Endometrium (tissue), 2 donors: ENCODE measurements around the gene FAAH2.
"Not testable (repeated sequence)": the region's sequence is repeated elsewhere in the genome, so short reads cannot be mapped to it uniquely, and the experiment has no call there.

ENCODE experiments used
- FAIRE-seq: peaks from 2 replicates; lab custom pipeline; 2012; peaks lifted over from hg19 to GRCh38; lab: Jason Lieb, UNC
- donor health status: control.
- donor health status: control.

FAAH2 gene, protein sequence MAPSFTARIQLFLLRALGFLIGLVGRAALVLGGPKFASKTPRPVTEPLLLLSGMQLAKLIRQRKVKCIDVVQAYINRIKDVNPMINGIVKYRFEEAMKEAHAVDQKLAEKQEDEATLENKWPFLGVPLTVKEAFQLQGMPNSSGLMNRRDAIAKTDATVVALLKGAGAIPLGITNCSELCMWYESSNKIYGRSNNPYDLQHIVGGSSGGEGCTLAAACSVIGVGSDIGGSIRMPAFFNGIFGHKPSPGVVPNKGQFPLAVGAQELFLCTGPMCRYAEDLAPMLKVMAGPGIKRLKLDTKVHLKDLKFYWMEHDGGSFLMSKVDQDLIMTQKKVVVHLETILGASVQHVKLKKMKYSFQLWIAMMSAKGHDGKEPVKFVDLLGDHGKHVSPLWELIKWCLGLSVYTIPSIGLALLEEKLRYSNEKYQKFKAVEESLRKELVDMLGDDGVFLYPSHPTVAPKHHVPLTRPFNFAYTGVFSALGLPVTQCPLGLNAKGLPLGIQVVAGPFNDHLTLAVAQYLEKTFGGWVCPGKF

DNA sequence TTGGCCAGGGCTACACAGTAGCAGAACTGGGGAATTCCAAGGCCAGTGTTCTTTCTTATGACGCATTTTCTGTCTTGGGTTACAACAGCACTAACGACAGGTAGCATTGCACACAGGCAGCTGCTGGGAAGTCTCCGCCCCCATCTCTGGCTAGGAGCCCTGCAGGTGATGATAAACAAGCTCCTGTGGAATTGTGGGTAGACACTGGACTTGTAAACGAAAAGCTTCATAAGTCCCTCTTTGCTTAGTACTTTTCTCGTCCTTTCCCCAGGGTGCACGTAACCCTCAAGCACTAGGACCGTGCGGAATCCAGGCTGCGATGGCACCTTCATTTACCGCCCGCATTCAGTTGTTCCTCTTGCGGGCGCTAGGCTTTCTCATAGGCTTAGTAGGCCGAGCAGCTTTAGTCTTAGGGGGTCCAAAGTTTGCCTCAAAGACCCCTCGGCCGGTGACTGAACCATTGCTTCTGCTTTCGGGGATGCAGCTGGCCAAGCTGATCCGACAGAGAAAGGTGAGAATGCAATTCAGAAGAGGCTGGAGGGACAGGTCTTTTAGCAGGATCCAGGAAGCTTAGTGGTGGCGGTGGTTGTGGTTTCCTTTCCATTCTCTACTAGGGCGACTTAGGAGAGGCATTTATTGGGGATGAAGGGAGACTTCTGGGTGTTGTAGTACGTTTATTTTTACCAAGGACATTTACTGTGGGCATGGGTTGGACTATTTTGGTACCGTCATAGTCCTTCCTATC lies at the start of gene FAAH2:
FAAH2 (plus strand) TSS at position 200 of the 745 bp plus-strand sequence; CDS start at position 320, 120 bp downstream.
- no peak for FAIRE-seq

DNA sequence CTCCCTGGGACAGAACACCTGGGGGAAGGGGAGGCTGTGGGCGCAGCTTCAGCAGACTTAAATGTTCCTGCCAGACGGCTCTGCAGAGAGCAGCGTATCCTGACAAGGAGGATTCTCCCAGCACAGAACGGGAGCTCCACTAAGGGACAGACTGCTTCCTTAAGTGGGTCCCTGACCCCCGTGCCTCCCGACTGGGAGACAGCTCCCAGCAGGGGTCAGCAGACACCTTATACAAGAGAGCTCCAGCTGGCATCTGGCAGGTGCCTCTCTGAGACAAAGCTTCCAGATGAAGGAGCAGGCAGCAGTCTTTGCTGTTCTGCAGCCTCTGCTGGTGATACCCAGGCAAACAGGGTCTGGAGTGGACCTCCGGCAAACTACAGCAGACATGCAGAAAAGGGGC lies 44.5 kb upstream of the FAAH2 start:
- FAIRE-seq = no peak

DNA sequence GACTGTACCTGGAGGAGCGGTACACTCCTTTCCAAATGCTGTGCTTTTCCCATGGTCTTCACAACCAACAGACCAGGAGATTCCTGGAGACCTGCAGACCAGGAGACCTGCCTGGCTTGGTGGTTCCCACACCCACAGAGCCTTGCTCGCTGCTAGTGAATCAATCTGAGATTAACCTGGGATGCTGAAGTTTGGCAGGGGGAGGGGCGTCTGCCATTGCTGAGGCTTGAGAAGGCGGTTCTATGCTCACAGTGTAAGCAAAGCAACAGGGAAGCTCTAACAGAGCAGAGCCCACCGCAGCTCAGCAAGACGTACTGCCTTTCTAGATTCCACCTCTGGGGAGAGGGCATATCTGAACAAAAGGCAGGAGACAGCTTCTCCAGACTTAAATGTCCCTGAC lies 34.5 kb upstream of the FAAH2 start:
- FAIRE-seq = no peak

DNA sequence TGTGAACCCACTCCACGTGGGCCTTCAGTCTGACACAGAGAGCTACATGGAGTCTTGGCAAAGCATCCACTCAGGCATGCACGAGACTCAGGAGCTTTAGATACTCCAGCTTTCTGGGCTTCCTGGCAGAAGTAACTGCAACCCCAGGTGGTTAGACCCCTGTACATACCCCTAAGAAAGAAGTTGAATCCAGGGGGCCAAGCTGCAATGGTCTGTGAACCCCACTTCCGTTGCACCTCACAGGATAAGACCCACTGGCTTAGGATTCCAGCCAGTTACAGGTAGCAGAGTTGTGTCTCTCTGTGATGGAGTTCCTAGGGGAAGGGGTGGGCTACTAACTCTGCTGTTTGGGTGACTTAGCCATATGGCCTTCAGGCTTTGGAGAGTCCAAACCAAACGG lies 21.4 kb upstream of the FAAH2 start:
- FAIRE-seq = no peak

DNA sequence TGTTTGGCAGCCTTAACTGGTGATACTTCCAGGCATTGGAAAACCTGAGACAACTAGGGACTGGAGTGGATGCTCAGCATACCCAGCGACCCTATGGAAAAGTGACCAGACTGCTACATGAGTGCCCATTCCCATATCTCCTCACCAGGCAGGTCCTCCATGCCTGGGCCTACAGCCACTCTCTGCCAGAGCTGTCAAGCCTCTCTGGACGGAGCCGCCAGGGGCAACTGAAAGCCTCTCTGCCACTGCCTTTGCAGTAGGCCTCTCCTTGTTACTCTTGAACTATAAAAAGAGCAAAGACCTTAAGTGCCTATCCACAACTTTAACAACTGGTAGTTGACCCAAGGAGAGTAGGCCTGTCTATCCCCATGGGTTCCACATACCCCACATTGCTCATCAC lies 20.2 kb upstream of the FAAH2 start:
- no peak for FAIRE-seq

DNA sequence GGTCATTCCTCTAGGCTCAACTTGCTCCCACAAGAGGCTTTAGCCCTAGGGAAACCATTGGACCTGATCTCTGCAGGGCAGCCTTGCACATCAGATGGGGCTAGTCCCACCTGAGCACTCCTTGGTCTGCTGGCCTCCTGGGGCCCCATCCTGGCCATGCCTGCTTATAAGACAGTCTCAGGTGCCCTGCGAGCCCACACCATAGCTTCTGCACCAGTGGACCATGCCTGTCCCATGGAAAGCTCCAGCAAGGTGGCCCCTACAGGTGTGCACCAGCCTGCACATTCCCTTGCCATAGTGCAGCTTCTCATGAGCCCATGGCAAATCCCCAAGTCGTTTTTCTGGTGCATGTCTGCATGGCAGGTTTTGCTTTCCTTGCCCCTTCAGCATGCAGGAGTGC lies 19.6 kb upstream of the FAAH2 start:
- FAIRE-seq = no peak

DNA sequence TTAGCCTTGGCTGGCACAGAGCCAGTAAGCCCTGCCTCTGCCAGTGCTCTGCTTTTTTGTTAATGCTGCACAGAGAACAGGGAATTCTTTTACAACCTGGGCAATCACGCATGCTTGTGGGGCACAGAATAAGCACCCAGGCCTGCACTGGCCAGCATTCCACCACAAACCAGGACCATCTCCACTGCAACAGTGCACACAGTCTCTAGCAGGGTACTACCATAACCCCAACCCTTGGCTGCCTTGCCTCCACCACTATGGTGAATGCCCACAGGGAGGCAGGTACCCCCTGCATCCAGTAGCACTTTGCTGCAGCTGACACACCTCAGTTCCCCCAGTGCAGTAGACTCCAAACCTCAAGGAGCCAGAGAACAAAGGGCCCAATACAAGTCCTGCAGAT lies 19.2 kb upstream of the FAAH2 start:
- FAIRE-seq = no peak

DNA sequence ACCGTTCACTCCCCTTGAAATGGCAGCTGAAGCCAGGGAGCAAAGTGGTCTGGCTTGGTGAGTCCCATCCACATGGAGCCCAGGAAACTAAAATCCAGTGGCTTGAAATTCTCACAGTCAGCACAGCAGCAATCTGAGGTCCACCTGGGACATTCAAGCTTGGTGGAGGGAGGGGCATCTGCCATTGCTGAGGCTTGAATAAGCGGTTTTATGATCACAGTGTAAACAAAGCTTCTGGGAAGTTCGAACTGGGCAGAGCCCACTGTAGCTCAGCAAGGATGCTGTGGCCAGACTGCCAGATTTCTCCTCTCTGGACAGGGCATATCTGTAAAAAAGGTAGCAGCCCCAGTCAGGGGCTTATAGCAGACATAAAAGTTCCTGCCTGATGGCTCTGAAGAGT lies 15.5 kb upstream of the FAAH2 start:
- FAIRE-seq = no peak

DNA sequence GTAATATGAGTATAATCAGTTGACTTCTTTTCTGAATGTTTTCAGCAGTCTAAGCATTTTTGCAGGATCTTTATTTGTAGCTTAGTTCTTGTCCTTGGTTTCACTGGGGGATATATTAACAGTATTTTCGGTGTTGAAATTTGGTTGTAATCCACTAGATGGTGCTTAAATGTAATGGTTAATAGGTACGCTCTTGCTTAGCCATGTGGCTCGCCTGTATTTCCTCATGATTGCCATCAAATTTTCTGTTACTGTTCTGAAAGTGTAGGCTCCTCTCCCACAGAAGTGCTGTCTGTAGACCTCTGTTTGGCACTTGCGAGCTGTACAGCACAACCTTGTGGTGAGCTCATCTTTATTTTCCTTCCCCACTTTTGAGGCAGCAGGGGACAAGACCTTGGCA lies 3.9 kb upstream of the FAAH2 start:
- FAIRE-seq = no peak

DNA sequence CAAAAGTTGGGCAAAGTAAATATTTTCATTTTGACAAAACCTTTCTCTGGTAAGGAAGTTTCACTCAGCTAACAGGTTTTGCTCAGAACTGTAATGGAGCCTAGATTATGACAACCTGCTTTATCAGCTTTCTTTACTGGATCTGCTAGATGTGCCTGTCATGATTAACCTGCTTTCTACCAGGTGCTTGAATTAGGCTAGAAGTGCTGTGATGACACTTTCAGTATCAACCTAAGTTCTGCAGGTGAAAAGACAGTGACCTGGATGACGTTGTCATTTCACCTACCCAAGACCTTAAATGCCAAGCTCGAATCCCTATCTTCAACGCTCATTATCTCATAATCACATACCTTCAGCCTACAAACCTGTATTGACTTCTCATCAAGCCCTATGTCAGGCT lies 1.5 kb upstream of the FAAH2 start:
- no peak for FAIRE-seq

DNA sequence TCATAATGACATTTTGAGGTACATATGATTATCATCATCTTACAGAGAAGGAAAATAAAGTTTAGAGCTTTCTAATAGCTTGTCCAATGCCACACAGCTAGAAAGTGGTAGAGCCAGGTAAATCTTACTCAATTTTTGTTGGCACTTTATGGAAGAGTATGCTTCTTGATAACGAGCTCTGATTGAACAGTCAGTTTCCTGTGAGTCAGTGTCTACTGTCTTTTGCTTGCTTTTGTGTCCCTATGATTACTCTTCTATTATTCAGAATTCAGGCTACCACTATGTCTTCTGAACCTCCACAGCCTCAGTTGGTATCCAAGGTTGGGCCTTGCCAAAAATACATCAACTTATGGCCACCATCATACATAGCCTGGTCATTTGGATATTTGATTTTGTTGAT lies 2.6 kb downstream of the FAAH2 start:
- no peak for FAIRE-seq

DNA sequence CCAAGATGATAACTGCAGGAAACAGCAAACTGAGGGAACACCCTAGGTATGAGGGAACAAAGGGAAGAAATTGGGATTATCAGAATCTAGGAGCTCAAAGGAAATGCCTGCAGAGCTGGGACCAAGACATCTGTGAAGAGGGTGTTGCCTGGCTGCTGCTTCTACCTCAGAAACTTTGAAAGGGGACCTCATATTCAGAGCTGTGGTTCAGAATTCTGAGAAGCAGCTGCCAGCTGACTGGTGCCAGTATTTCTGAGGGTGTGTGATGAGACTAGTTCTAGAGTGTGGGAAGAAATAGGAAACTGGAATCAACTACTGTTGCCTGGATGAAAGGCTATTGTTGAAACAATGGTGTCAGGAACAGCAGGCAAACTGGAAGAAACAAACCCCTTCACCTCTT lies 8.5 kb downstream of the FAAH2 start:
- no peak for FAIRE-seq

DNA sequence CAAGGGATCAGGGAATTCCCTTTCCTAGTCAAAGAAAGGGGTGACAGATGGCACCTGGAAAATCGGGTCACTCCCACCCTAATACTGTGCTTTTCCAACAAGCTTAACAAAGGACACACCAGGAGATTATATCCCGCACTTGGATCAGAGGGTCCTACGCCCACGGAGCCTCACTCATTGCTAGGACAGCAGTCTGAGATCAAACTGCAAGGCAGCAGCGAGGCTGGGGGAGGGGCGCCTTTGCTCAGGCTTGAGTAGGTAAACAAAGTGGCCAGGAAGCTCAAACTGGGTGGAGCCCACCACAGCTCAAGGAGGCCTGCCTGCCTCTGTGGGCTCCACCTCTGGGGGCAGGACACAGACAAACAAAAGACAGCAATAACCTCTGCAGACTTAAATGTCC lies 9.2 kb downstream of the FAAH2 start:
- not testable (repeated sequence) for FAIRE-seq

DNA sequence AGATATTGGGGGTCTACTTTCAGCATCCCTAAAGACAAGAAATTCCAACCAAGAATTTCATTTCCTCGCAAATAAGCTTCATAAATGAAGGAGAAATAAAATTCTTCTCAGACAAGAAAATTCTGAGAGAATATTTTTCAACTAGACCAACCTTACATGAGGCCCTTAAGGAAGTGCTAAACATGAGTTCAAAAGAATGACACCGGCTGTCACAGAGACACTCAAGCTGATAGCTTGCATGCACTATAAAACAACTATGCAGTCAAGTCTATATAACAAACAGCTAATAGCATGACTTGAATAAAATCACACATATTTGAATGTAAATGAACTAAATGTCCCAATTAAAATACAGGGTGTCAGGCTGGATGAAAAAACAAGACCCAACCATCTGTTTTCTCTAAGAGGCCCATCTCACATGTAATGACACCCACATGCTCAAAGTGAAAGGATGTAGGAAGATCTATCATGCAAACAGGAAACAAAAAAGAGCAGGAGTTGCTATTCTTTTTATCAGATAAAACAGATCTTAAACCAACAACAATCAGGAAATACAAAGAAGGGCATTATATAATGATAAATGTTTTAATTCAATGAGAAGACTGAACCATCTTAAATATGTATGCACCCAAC lies 27.2 kb downstream of the FAAH2 start:
- no peak for FAIRE-seq

DNA sequence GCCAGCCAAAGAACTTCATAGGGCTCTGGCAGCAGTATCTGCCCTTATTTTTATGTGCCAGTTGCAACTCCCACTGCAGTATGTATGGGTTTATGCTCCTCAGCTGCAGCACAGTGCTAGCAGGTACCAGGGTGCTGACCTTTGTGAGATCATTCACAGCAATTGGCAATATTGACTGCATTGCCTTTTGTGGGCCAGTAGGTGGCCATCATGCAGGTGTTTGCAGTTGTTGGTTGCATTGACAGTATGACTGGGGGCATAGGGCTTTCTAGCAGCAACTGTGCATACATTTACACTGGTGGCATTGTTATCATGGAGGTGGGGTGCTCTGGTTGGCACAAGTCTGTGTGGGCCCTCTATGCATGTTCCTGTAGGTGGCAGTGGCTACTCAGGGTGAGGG lies 42.5 kb downstream of the FAAH2 start:
- FAIRE-seq = no peak

DNA sequence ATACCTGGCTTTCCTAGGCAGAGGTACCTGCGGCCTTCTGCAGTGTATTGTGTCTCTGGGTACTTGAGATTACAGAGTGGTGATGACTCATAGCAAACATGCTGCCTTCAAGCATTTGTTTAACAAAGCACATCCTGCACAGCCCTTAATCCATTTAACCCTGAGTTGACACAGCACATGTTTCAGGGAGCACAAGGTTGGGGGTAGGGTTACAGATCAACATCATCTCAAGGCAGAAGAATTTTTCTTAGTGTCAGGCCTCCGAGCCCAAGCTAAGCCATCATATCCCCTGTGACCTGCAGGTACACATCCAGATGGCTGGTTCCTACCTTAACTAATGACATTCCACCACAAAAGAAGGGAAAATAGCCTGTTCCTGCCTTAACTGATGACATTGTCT lies 49.3 kb downstream of the FAAH2 start:
- FAIRE-seq = not testable (repeated sequence)

DNA sequence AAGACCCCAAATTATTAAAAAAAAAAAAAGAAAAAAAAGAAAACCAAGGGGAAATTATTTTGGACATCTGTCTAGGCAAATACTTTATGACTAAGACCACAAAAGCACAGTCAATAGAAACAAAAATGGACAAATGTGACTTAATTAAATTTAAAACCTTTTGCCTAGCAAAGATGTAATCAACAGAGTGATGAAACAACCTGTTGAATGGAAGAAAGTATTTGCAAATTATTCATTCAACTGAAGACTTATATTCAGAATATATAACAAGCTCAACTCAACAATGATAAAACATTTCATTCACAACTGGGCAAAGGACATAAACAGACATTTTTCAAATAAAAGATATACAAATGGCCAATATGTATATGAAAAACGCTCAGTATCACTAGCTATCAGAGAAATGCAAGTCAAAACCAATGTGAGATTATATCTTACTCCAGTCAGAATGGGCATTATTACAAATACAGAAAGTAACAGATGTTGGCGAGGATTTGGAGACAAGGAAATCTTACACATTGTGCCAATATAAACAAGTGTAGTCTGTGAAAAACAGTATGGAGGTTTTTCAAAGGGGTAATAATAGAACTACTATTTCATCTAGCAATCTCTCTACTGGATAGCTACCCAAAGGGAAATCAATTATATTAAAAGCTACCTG lies 67.1 kb downstream of the FAAH2 start:
- FAIRE-seq = no peak

DNA sequence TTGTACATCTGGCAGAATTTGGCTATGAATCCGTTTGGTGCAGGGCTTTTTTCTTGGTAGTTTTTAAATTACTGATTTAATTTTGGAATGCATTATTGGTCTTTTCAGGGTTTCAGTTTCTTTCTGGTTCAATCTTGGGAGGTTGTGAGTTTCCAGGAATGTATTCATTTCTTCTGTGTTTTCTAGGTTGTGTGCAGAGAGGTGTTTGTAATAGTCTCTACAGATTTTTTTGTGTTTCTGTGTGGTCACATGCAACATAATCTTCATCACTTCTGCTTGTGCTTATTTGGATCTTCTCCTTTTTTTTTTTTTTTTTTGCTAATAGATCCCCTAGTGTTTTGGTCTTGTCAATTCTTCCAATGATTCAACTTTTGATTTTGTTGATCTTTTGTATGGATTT lies 77.6 kb downstream of the FAAH2 start:
- FAIRE-seq = no peak

DNA sequence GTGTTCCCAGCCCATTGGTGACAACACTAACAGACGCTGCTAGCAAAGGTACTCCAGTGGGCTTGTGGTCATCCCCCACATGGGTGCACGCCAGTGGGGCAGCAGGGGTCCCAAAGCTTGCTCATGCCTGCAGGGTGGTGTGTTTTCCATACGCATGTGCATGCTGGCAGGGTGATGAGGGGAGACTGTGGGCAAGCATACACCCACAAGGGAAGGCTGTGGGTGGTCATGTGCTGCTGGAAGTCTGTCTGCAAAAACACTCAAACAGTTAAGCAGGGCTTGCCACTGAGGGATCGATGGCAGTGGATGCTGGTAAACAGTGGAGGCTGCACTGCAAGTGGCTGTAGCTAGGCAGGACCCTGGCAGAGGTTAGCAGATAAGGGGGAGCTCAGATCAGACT lies 79.9 kb downstream of the FAAH2 start:
- no peak for FAIRE-seq

DNA sequence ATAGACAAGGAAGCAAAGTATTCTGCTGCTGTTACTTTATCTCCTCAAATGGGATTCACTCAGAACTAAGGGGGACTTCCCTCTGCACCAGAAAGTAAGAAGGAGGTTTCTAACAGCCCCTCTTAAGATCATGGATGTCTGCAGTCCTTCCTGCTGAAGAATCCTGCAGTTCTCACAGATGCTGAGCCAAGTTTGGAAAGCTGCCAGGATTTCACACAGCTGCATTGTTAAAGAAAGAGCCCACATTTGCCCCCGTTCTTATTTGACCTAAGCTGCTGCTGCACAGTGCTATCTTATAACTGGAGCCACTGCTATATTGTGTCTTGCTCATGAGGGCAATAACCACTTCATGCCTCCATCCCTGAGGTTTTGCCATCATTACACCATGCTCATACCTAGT lies 81.1 kb downstream of the FAAH2 start:
- no peak for FAIRE-seq

DNA sequence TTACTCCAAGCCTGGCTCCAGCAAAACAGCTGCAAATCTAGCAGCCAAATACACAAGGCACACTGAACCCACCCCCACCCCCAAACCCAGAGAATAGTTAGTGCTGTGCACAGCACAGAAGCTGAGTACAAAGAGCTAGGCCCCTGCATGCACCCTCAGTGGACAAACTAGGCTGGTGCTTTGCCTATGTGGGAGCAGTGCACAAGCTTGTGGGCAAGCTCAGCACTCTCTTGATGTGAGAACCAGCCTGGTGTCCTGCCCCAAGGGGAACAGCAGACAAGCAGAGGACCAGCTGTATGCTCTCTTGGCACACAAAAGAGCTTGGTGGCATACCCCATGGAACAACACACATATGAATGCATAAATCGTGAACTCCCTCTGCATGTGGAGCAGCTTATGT lies 81.7 kb downstream of the FAAH2 start:
- FAIRE-seq = no peak

DNA sequence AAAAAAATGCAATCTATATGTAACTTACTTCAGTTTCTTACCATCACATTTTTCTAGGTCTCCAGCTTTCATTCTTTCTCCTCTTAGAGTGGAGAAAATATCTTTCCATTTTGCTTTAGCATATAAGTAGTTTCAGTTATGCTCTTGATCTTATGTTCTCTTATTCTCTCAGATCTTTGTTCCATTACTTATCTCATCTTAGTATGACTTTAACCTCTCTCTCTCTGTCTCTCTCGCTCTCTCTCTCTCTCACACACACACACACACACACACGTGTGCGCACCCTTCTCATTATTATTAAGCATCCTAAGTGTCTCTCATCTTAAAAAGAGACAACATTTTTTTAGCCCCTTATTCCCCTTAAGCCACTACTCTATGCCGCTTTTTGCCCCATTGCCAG lies 92.8 kb downstream of the FAAH2 start:
- FAIRE-seq = no peak
